ENCODE data around the gene DNAI1. TPM values are rescaled to one million over a fixed set of nuclear protein-coding genes. Genes with fewer than 3 reads are reported as not detected.

DNAI1 gene
- total RNA-seq, 6 experiments from 2014 or later: not detected

DNA sequence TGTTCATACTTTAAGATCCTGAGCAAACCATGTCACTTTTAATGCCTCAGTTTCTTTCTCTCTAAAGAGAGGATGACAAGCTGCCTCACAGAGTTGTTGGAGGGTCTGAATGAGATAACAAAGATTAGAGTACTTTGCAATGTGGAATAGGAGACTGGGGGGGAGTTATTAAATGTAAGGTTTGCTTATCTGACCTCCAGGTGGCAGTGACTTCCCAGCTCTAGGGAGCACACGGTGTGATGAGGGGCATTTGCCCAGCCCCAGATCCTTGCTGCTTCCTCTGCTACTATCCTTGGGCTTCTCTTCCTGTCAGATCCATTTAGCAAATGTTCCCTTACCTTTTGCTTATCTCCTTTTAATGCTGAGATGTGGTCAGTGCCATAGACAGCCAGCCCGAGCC lies 33.4 kb downstream of the DNAI1 start:
- Mint-ChIP-seq H3K4me1 (ENCODE audit: low read depth) (no peaks in the 10 kb centered on the region), H3K36me3 (ENCODE audit: low read depth) (no peaks in the 10 kb centered on the region), H3K4me3 (no peak overlapping the region), H3K27ac (no peak overlapping the region), H3K9me3 (no peaks in the 10 kb centered on the region), H3K27me3 (ENCODE audit: insufficient read depth) (peaks cover 18% of the 10 kb centered on the region)
- TF ChIP-seq, protein P1, sequence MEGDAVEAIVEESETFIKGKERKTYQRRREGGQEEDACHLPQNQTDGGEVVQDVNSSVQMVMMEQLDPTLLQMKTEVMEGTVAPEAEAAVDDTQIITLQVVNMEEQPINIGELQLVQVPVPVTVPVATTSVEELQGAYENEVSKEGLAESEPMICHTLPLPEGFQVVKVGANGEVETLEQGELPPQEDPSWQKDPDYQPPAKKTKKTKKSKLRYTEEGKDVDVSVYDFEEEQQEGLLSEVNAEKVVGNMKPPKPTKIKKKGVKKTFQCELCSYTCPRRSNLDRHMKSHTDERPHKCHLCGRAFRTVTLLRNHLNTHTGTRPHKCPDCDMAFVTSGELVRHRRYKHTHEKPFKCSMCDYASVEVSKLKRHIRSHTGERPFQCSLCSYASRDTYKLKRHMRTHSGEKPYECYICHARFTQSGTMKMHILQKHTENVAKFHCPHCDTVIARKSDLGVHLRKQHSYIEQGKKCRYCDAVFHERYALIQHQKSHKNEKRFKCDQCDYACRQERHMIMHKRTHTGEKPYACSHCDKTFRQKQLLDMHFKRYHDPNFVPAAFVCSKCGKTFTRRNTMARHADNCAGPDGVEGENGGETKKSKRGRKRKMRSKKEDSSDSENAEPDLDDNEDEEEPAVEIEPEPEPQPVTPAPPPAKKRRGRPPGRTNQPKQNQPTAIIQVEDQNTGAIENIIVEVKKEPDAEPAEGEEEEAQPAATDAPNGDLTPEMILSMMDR (IDR thresholded peaks at IDR 0.05): no peak
- no peak for DNase-seq

DNA sequence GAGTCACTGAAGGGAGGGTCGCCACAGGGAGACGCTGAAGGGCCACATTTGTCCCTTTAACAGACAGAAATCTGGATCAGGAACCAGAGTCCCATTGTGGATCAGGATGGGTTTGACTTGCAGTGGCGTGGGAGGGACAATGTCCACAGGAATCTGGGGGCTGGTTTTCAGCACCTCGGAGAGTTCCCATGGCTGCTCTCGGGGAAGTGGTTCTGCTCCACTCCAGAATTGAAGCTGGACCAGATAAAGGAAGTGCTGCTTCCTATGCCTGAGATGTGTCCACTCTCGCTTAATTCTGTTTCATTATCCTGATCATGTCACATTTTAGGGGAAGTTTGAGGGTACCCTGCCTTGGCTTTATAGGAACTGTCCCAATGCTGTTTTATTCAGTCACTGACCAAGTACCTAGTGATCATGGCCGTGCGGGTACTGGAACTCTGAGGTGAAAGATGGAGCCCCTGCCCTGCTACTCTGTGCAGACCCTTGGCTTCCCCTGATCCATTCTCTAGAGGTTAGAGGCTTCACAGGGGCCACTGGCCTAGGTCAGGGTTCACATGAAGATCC lies 35.4 kb downstream of the DNAI1 start:
- Mint-ChIP-seq H3K27ac (no peak overlapping the region), H3K4me1 (ENCODE audit: low read depth) (no peaks in the 10 kb centered on the region), H3K27me3 (ENCODE audit: insufficient read depth) (peaks cover 15% of the 10 kb centered on the region; the same call in 1 of the 2 replicates), H3K36me3 (ENCODE audit: low read depth) (no peaks in the 10 kb centered on the region), H3K4me3 (no peak overlapping the region), H3K9me3 (no peaks in the 10 kb centered on the region)
- TF ChIP-seq, protein P1 (IDR thresholded peaks at IDR 0.05): no peak
- peak; percentile 12 for DNase-seq

DNA sequence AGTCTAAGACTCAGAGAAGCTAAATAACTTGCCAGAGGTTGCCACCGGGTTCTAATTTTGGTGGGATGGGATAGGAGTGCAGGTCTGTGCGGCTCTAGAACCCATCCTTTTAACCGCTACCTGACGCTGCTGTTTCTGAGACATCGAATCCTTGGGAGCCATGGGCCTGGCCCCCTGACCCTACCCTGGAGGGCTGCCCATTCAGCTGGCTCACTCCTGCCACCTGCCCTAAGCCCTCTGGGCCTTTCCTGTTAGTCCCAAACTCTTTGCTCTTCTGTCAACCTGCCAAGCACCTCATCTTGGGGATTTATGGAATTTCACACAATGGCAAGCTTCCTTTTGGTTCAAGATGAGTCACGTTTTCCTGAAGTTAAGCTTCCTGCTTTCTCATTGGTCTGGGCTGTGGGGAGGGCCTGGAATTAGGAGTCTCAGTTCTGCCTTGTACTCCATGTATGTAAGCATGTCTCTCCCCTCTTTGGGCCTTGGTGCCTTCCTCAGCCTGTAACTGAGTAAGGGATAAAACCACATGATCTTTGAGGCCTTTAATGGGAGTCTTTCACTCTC lies 37.6 kb downstream of the DNAI1 start:
- DNase-seq: no peak
- TF ChIP-seq, protein P1 (IDR thresholded peaks at IDR 0.05): no peak
- Mint-ChIP-seq H3K4me3 (no peak overlapping the region), H3K9me3 (no peaks in the 10 kb centered on the region), H3K27ac (no peak overlapping the region), H3K27me3 (ENCODE audit: insufficient read depth) (peaks cover 15% of the 10 kb centered on the region), H3K36me3 (ENCODE audit: low read depth) (no peaks in the 10 kb centered on the region), H3K4me1 (ENCODE audit: low read depth) (no peaks in the 10 kb centered on the region)

DNA sequence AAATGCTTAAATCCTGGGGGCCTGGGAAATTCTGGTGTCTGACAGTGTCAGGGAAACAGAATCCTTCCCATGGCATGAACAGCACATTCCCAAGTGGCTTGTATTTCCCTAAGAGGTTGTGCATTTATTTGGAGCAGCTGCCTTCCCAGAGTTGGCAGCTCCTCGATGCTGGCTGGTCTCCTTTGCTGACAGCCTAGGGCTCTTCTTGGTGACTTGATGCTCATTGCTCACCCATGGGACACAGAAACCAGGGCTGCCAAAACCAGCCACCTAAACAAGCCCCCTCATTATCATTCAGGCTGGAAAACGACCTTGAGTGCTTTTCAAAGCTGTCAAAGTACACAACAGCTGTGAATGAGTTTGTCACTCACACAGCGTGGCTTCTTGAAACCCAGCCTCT lies 39.9 kb downstream of the DNAI1 start:
- DNase-seq: no peak
- H3K27me3 Mint-ChIP-seq (ENCODE audit: insufficient read depth): peaks cover 11% of the 10 kb centered on the region
- H3K9me3 Mint-ChIP-seq: no peaks in the 10 kb centered on the region
- TF ChIP-seq, protein P1 (IDR thresholded peaks at IDR 0.05): no peak
- H3K36me3 Mint-ChIP-seq (ENCODE audit: low read depth): no peaks in the 10 kb centered on the region
- H3K27ac Mint-ChIP-seq: no peak overlapping the region
- H3K4me1 Mint-ChIP-seq (ENCODE audit: low read depth): no peaks in the 10 kb centered on the region
- no peak overlapping the region for H3K4me3 Mint-ChIP-seq

DNA sequence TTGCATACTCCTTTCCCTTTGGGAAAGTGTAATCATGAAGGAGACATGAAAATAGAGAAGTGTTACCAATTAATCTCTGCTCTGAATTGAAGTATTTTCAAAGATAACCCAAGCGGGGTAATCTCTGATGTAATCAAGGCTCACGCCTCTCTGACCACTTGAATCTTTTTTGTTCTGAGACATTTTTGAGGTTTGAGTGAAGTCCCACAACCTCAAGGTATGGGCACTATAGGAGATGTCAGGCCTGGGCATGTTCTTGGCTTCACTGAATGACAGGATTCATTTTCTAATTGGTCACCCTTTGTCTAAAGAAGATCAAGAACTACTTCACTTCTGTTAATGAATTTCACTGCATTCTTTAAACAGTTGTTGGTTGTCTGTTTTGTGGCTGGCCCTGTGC lies 40.5 kb downstream of the DNAI1 start:
- TF ChIP-seq, protein P1 (IDR thresholded peaks at IDR 0.05): no peak
- Mint-ChIP-seq H3K9me3 (no peaks in the 10 kb centered on the region), H3K36me3 (ENCODE audit: low read depth) (no peaks in the 10 kb centered on the region), H3K27ac (no peak overlapping the region), H3K4me3 (no peak overlapping the region), H3K27me3 (ENCODE audit: insufficient read depth) (peaks cover 14% of the 10 kb centered on the region), H3K4me1 (ENCODE audit: low read depth) (no peaks in the 10 kb centered on the region)
- DNase-seq: no peak

Data from HFFc6 (cell line).